Hepatocyte (in vitro differentiated cells): Measurements from ENCODE around the gene GRK5. TPM values are rescaled to one million over a fixed set of nuclear protein-coding genes. Genes with fewer than 3 reads are reported as not detected.

ENCODE experiments used
- DNase-seq: peaks from one replicate; pipeline ENCODE4 v3.0.0-alpha.2; 2016; ENCODE audit warnings: low spot score
- H2AFZ ChIP-seq: fragments of 200-600 bp; sonication (generic); 2 replicates; pipeline ENCODE4 v1.6.0; 2016; ENCODE audit warnings: antibody characterized with exemption, mild to moderate bottlenecking
- H3K27ac ChIP-seq: fragments of 200-600 bp; sonication (generic); 2 replicates; pipeline ENCODE4 v1.5.1; 2016; ENCODE audit warnings: mild to moderate bottlenecking
- H3K27me3 ChIP-seq: fragments of 200-600 bp; sonication (generic); 2 replicates; pipeline ENCODE4 v1.6.1; 2016
- H3K36me3 ChIP-seq: fragments of 200-600 bp; sonication (generic); replicated peaks from 2 replicates; pipeline ENCODE4 v1.5.1; 2016; ENCODE audit warnings: low read depth; ENCODE audit not compliant: insufficient read depth
- H3K4me1 ChIP-seq: fragments of 200-600 bp; sonication (generic); 2 replicates; pipeline ENCODE4 v1.5.1; 2016; ENCODE audit warnings: mild to moderate bottlenecking, moderate library complexity; ENCODE audit not compliant: insufficient read depth
- H3K4me2 ChIP-seq: fragments of 200-600 bp; sonication (generic); 2 replicates; pipeline ENCODE4 v1.6.0; 2016
- H3K4me3 ChIP-seq: fragments of 200-600 bp; sonication (generic); 2 replicates; pipeline ENCODE4 v1.5.1; 2016; ENCODE audit warnings: mild to moderate bottlenecking
- H3K79me2 ChIP-seq: fragments of 200-600 bp; sonication (generic); 2 replicates; pipeline ENCODE4 v1.6.0; 2017; ENCODE audit warnings: mild to moderate bottlenecking
- H3K9me2 ChIP-seq: fragments of 200-600 bp; sonication (generic); replicated peaks from 2 replicates; pipeline ENCODE4 v1.6.0; 2017; ENCODE audit warnings: mild to moderate bottlenecking; ENCODE audit not compliant: insufficient read depth
- H3K9me3 ChIP-seq: fragments of 200-600 bp; sonication (generic); 2 replicates; pipeline ENCODE4 v1.5.1; 2016; ENCODE audit warnings: low read depth, mild to moderate bottlenecking
- H4K20me1 ChIP-seq: fragments of 200-600 bp; sonication (generic); 2 replicates; pipeline ENCODE4 v1.6.0; 2016; ENCODE audit warnings: mild to moderate bottlenecking; ENCODE audit not compliant: insufficient read depth, poor library complexity, severe bottlenecking
- CTCF ChIP-seq: fragments of 200-600 bp; sonication (generic); IDR thresholded peaks from 2 replicates; pipeline ENCODE4 v1.5.1; 2016; ENCODE audit warnings: antibody characterized with exemption, mild to moderate bottlenecking; ENCODE audit not compliant: poor library complexity
- EZH2 ChIP-seq: fragments of 200-600 bp; sonication (generic); IDR thresholded peaks from 2 replicates; pipeline ENCODE4 v1.6.1; 2016; ENCODE audit warnings: antibody characterized with exemption, mild to moderate bottlenecking, borderline replicate concordance
- EZH2phosphoT487 ChIP-seq: fragments of 200-600 bp; sonication (generic); IDR thresholded peaks from one replicate; pipeline ENCODE4 v1.6.1; 2018; ENCODE audit warnings: antibody characterized with exemption, mild to moderate bottlenecking, low read depth, moderate library complexity; ENCODE audit not compliant: unreplicated experiment, severe bottlenecking
- WGBS: methylation state at CpG from one replicate; pipeline ENCODE4 v1.1.6; 2016; ENCODE audit warnings: low lambda C conversion rate; ENCODE audit errors: missing lambda C conversion rate; 5-methylcytosine and 5-hydroxymethylcytosine counted together
- polyA plus RNA-seq: library from polyadenylated mRNA; unstranded; fragments of >200 nt; fragmentation: Nextera tagmentation; extraction: Ambion mirVana; gene quantifications from 2 replicates; pipeline ENCODE4 v1.2.1, GENCODE V29; 2016
- total RNA-seq: library from RNA; depleted of rRNA; stranded (reverse); fragments of >200 nt; gene quantifications from 2 replicates; pipeline ENCODE4 v1.2.3, GENCODE V29; 2014

The GRK5 gene
- total and polyA plus RNA-seq, 2 experiments from 2014 or later, result 7.6 to 19.9 TPM

GRCh38 chr10:119319920-119320258 lies 112.5 kb downstream of the GRK5 start:
- Histone ChIP-seq H3K9me3 (no peaks in the 10 kb centered on the region), H4K20me1 (no peaks in the 10 kb centered on the region), H3K27ac (no peak overlapping the region), H3K79me2 (peaks cover 65% of the 10 kb centered on the region), H3K4me2 (no peak overlapping the region), H3K36me3 (no peaks in the 10 kb centered on the region), H3K9me2 (no peaks in the 10 kb centered on the region), H2AFZ (no peak overlapping the region), H3K27me3 (no peaks in the 10 kb centered on the region), H3K4me3 (no peak overlapping the region), H3K4me1 (peaks cover 43% of the 10 kb centered on the region)
- WGBS, result 96% methylated on average over 3 of the region's 3 CpGs
- DNase-seq, result no peak
- TF ChIP-seq EZH2 (no peak), CTCF (no peak), EZH2phosphoT487 (no peak)

- Histone ChIP-seq H3K4me3 (no peak overlapping the region), H4K20me1 (no peaks in the 10 kb centered on the region), H3K4me2 (no peak overlapping the region), H3K9me3 (no peaks in the 10 kb centered on the region), H2AFZ (no peak overlapping the region), H3K36me3 (no peaks in the 10 kb centered on the region), H3K79me2 (peaks cover 63% of the 10 kb centered on the region), H3K4me1 (peaks cover 32% of the 10 kb centered on the region), H3K27ac (no peak overlapping the region), H3K9me2 (no peaks in the 10 kb centered on the region), H3K27me3 (no peaks in the 10 kb centered on the region)
- DNase-seq, result no peak
- 75% methylated on average over 6 of the region's 6 CpGs for WGBS
- TF ChIP-seq EZH2phosphoT487, result no peak
- no peak for TF ChIP-seq EZH2
- no peak for TF ChIP-seq CTCF
Observed at GRCh38 chr10:119320981-119321380, 113.6 kb downstream of the GRK5 start.

GRCh38 chr10:119323085-119324016 lies 116.0 kb downstream of the GRK5 start:
- Histone ChIP-seq H3K27ac (peak overlapping the region; percentile 36), H3K36me3 (no peaks in the 10 kb centered on the region), H3K4me2 (no peak overlapping the region), H3K9me3 (no peaks in the 10 kb centered on the region), H3K79me2 (peaks cover 55% of the 10 kb centered on the region), H3K4me3 (no peak overlapping the region), H4K20me1 (no peaks in the 10 kb centered on the region), H3K4me1 (peaks cover 10% of the 10 kb centered on the region), H3K9me2 (no peaks in the 10 kb centered on the region), H2AFZ (no peak overlapping the region), H3K27me3 (no peaks in the 10 kb centered on the region)
- DNase-seq, result peak; percentile 34
- TF ChIP-seq EZH2phosphoT487 (no peak), CTCF (no peak)
- 77% methylated on average over 16 of the region's 16 CpGs for WGBS
